ENCODE data around the gene SMURF1.

Gene SMURF1

GRCh38 chr7:98981701-98982100 lies 162.2 kb downstream of the SMURF1 start:
- DNase-seq: no peak

DNA sequence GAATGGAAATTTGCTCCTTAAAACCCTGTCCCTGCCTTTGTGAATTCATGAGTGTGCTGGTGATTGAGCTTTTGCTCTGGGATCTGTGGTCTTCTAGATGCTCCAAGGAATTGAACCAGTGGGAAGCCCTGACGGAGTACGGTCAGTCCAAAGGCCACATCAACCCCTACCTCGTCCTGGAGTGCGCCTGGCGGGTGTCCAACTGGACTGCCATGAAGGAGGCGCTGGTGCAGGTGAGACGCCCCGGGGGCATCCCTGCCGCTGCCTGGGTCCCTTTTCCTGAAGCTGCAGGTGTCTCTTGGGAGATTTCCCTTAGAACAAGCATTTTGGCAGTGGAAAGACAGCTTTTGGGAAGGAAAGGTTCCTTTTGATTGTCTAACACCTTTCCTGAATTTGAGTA lies 165.2 kb downstream of the SMURF1 start:
- no peak for DNase-seq
